ENCODE measurements around the gene KLF6. TPM values are rescaled to one million over a fixed set of nuclear protein-coding genes. Genes with fewer than 3 reads are reported as not detected.

Gene KLF6
- total RNA-seq (ENCODE audit: low replicate concordance): 47.8 and 52.1 TPM in 2 replicates

GRCh38 chr10:3784510-3785250 is at the start of gene KLF6:
Gene KLF6 (minus strand): TSS chr10:3785209. CDS start chr10:3785014, 195 bp downstream.
- peak; percentile 58 for DNase-seq (ENCODE audit: low read depth)
- TF ChIP-seq, protein P1, sequence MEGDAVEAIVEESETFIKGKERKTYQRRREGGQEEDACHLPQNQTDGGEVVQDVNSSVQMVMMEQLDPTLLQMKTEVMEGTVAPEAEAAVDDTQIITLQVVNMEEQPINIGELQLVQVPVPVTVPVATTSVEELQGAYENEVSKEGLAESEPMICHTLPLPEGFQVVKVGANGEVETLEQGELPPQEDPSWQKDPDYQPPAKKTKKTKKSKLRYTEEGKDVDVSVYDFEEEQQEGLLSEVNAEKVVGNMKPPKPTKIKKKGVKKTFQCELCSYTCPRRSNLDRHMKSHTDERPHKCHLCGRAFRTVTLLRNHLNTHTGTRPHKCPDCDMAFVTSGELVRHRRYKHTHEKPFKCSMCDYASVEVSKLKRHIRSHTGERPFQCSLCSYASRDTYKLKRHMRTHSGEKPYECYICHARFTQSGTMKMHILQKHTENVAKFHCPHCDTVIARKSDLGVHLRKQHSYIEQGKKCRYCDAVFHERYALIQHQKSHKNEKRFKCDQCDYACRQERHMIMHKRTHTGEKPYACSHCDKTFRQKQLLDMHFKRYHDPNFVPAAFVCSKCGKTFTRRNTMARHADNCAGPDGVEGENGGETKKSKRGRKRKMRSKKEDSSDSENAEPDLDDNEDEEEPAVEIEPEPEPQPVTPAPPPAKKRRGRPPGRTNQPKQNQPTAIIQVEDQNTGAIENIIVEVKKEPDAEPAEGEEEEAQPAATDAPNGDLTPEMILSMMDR (IDR thresholded peaks at IDR 0.05; ENCODE audit: insufficient read depth, low read length): no peak

GRCh38 chr10:3834404-3834803 is 49.4 kb upstream of the KLF6 start:
- TF ChIP-seq, protein P1 (IDR thresholded peaks at IDR 0.05; ENCODE audit: insufficient read depth, low read length): no peak

More at GRCh38 chr10:3784510-3785250, at the start of gene KLF6:
- H3K4me3 ChIP-seq (ENCODE audit: low read depth, low read length): peak within 1 kb of the TSS; percentile 96

GRCh38 chr10:3833046-3833445 is 48.0 kb upstream of the KLF6 start:
- no peak overlapping the region for H3K4me3 ChIP-seq (ENCODE audit: low read depth, low read length)
- DNase-seq (ENCODE audit: low read depth): no peak
- TF ChIP-seq, protein P1 (IDR thresholded peaks at IDR 0.05; ENCODE audit: insufficient read depth, low read length): no peak

More at GRCh38 chr10:3834404-3834803, 49.4 kb upstream of the KLF6 start:
- no peak overlapping the region for H3K4me3 ChIP-seq (ENCODE audit: low read depth, low read length)
- DNase-seq (ENCODE audit: low read depth): no peak

DNA sequence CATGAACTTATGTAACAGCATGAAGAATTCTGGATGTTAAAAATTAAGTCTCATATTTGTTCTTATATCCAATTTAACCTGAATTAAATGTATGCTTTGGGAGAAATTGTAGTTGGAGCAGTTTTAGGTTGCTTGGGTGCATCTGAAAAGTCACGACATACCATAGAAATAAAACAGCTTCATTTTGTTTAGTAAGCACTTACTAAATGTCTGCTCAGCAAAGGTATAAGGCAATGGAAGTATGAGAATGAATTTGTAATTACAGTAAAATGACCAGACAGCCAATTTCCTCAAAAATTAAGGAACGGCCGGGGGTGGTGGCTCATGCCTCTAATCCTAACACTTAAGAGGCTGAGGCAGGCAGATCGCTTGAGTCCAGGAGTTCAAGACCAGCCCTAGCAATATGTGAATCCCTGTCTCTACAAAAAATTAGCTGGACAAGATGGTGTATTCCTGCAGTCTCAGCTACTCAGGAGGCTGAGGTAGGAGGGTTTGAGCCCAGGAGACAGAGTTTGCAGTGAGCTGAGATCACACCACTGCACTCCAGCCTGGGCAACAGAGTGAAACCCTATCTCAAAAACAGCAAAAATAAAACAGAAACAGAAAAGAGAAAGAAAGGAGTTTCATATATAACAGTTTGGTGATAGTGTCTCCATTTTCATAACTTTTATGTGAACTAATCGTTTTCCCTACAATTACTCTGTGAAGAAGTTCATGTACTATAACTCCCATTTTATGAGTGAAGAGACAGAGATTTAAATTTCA is 47.2 kb upstream of the KLF6 start:
- TF ChIP-seq, protein P1 (IDR thresholded peaks at IDR 0.05; ENCODE audit: insufficient read depth, low read length): no peak
- no peak for DNase-seq (ENCODE audit: low read depth)
- no peak overlapping the region for H3K4me3 ChIP-seq (ENCODE audit: low read depth, low read length)

- no peak overlapping the region for H3K4me3 ChIP-seq (ENCODE audit: low read depth, low read length)
- no peak for DNase-seq (ENCODE audit: low read depth)
- TF ChIP-seq, protein P1 (IDR thresholded peaks at IDR 0.05; ENCODE audit: insufficient read depth, low read length): no peak
These were observed 46.6 kb upstream of the KLF6 start for GRCh38 chr10:3831608-3832007.

DNA sequence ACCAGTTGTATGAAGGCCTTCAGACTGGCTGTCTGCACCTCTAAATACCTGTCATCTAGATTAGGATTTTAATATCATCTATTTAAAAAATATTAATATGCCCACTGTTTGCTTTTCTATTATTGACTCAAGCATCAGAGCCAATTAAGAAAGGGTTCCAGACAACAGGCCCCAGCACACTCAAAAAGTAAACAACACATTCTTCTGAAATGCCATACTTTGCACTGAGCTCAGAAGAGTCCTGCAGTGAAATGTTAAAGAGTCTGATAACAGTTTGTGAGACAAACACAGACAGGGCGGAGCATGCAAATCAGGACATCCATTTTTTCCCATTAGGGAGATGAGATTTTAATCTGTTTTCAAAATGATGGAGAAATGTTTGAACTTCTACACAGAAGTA is 45.9 kb upstream of the KLF6 start:
- TF ChIP-seq, protein P1 (IDR thresholded peaks at IDR 0.05; ENCODE audit: insufficient read depth, low read length): no peak
- no peak for DNase-seq (ENCODE audit: low read depth)
- H3K4me3 ChIP-seq (ENCODE audit: low read depth, low read length): no peak overlapping the region
